SJCRH30 (cell line): ENCODE measurements around the gene PIP4K2B. TPM values are rescaled to one million over a fixed set of nuclear protein-coding genes. Genes with fewer than 3 reads are reported as not detected.

Experiments
- DNase-seq, 2 experiments: peaks; one replicate each; pipeline ENCODE4 v3.0.0-alpha.2; 2015 to 2020
- H3K27ac ChIP-seq: fragments of 250-450 bp; sonication (Bioruptor Pico); 2 replicates; pipeline ENCODE4 v1.5.1; 2020; ENCODE audit warnings: mild to moderate bottlenecking, moderate library complexity
- H3K27me3 ChIP-seq: fragments of 250-450 bp; sonication (Bioruptor Pico); 2 replicates; pipeline ENCODE4 v1.5.1; 2020; ENCODE audit warnings: mild to moderate bottlenecking, moderate library complexity
- H3K36me3 ChIP-seq: fragments of 250-450 bp; sonication (Bioruptor Pico); 2 replicates; pipeline ENCODE4 v1.5.1; 2020; ENCODE audit warnings: mild to moderate bottlenecking, moderate library complexity
- H3K4me1 ChIP-seq: fragments of 250-450 bp; sonication (Bioruptor Pico); 2 replicates; pipeline ENCODE4 v1.5.1; 2020; ENCODE audit warnings: mild to moderate bottlenecking, moderate library complexity
- H3K4me3 ChIP-seq: fragments of 250-450 bp; sonication (Bioruptor Pico); 2 replicates; pipeline ENCODE4 v1.5.1; 2020; ENCODE audit warnings: mild to moderate bottlenecking, moderate library complexity
- H3K9me3 ChIP-seq: fragments of 250-450 bp; sonication (Bioruptor Pico); replicated peaks from 2 replicates; pipeline ENCODE4 v1.5.1; 2020; ENCODE audit warnings: mild to moderate bottlenecking, moderate library complexity
- total RNA-seq: library from RNA; depleted of rRNA; stranded (reverse); fragments of >200 nt; shearing (Covaris generic); gene quantifications from 2 replicates; pipeline ENCODE4 v1.2.3, GENCODE V29; 2014; rRNA removed

Gene PIP4K2B
- total RNA-seq, 1 experiment from 2014 or later, result 39.8 TPM

- H3K27ac ChIP-seq, result no peak overlapping the region
- peaks cover 11% of the 10 kb centered on the region for H3K4me1 ChIP-seq
- H3K27me3 ChIP-seq, result no peaks in the 10 kb centered on the region
- peaks cover 9% of the 10 kb centered on the region; the same call in 1 of the 2 replicates for H3K36me3 ChIP-seq
- no peaks in the 10 kb centered on the region for H3K9me3 ChIP-seq
- no peak overlapping the region for H3K4me3 ChIP-seq
- DNase-seq, result no peak
These were observed 79.3 kb downstream of the PIP4K2B start for GRCh38 chr17:38719943-38720641.

GRCh38 chr17:38719289-38719942 lies 79.9 kb downstream of the PIP4K2B start:
- no peak for DNase-seq
- no peaks in the 10 kb centered on the region for H3K27me3 ChIP-seq
- H3K27ac ChIP-seq, result no peak overlapping the region
- no peak overlapping the region for H3K4me3 ChIP-seq
- peaks cover 7% of the 10 kb centered on the region for H3K4me1 ChIP-seq
- no peaks in the 10 kb centered on the region for H3K9me3 ChIP-seq
- H3K36me3 ChIP-seq, result peaks cover 9% of the 10 kb centered on the region; the same call in 1 of the 2 replicates

DNA sequence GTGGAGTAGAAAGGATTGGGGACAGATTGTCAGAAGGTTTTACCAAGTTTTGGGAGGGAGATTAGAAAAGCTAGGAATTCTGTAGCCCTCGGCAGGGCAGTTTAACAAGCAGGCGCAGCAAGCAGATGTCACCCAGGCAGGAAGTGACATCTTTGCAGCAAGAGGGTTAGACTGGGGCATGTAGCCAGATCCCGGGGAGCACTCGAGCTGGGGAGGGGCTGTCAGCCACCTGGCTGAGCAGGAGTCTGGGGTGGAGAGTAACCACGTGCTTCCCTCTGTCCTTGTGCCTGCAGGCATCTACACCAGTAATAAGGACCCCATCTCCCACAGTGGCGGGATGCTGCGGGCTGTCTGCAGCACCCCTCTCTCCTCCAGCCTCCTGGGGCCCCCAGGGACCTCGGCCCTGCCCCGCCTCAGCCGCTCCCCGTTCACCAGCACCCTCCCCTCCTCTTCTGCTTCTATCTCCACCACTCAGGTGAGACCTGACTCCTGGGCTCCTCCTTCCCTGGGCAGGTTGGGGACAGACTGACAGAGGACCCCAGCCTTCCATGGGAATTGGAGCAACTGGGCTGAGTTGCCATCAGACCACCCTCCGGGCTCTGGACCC lies 82.1 kb downstream of the PIP4K2B start:
- no peaks in the 10 kb centered on the region; the same call in 1 of the 2 replicates for H3K4me1 ChIP-seq
- H3K27ac ChIP-seq, result no peak overlapping the region
- no peak for DNase-seq
- no peaks in the 10 kb centered on the region for H3K9me3 ChIP-seq
- H3K27me3 ChIP-seq, result no peaks in the 10 kb centered on the region
- peaks cover 18% of the 10 kb centered on the region; the same call in 1 of the 2 replicates for H3K36me3 ChIP-seq
- no peak overlapping the region for H3K4me3 ChIP-seq

- no peaks in the 10 kb centered on the region; the same call in 1 of the 2 replicates for H3K4me1 ChIP-seq
- no peak overlapping the region for H3K27ac ChIP-seq
- DNase-seq, result no peak
- H3K4me3 ChIP-seq, result no peak overlapping the region
- no peaks in the 10 kb centered on the region for H3K9me3 ChIP-seq
- H3K27me3 ChIP-seq, result no peaks in the 10 kb centered on the region
- peaks cover 18% of the 10 kb centered on the region; the same call in 1 of the 2 replicates for H3K36me3 ChIP-seq
These were observed 82.9 kb downstream of the PIP4K2B start for GRCh38 chr17:38716368-38717005.

Other genes with a start within 250 kb of the PIP4K2B start
- gene SRCIN1, start 193.6 kb downstream of the PIP4K2B start, total RNA-seq, result 0.02 TPM in 1 of 2 replicates, not detected in the other
- gene EPOP, start 124.6 kb downstream of the PIP4K2B start, total RNA-seq, result 6.1 and 6.6 TPM in 2 replicates
- 24.2 and 35.5 TPM in 2 replicates for gene MLLT6, start 94.3 kb downstream of the PIP4K2B start, total RNA-seq
- gene CISD3, start 69.2 kb downstream of the PIP4K2B start, total RNA-seq, result 11.6 and 14.5 TPM in 2 replicates
- gene PCGF2, start 51.2 kb downstream of the PIP4K2B start, total RNA-seq, result 10.7 and 13.8 TPM in 2 replicates
- 239 and 280 TPM in 2 replicates for gene PSMB3, start 46.8 kb downstream of the PIP4K2B start, total RNA-seq
- 10.6 and 12.3 TPM in 2 replicates for gene CWC25, start 25.8 kb upstream of the PIP4K2B start, total RNA-seq
- gene RPL23, start 54.2 kb upstream of the PIP4K2B start, total RNA-seq, result 2,556 and 2,769 TPM in 2 replicates
- gene LASP1, start 70.5 kb upstream of the PIP4K2B start, total RNA-seq, result 36.7 and 38.8 TPM in 2 replicates
- gene FBXO47, start 167.8 kb upstream of the PIP4K2B start, total RNA-seq, result not detected in 2 replicates